Measurements from ENCODE around the gene APBA2. TPM values are rescaled to one million over a fixed set of nuclear protein-coding genes. Genes with fewer than 3 reads are reported as not detected.

APBA2 gene
- total and polyA plus RNA-seq, 2 donors from 2014 or later: 1.0 to 6.1 TPM

- Histone ChIP-seq H3K9ac (ENCODE audit: low read length in 3 of 3) (no peak overlapping the region), H3K4me1 (ENCODE audit: control insufficient read depth in 2 of 3, insufficient read depth in 2 of 3, low read depth in 1 of 3, low read length in 3 of 3) (no peaks in the 10 kb centered on the region), H3K9me3 (ENCODE audit: control insufficient read depth in 2 of 3, insufficient read depth in 1 of 3, low read length in 3 of 3) (no peaks in the 10 kb centered on the region), H3K4me3 (ENCODE audit: low read length in 3 of 3) (no peak overlapping the region), H3K27ac (ENCODE audit: low read depth in 2 of 2, low read length in 2 of 2) (no peak overlapping the region), H3K27me3 (ENCODE audit: control insufficient read depth, insufficient read depth, low read length) (no peaks in the 10 kb centered on the region), H3K36me3 (ENCODE audit: control insufficient read depth in 2 of 3, insufficient read depth in 3 of 3, low read length in 3 of 3) (no peaks in the 10 kb centered on the region)
- TF ChIP-seq, protein P1, sequence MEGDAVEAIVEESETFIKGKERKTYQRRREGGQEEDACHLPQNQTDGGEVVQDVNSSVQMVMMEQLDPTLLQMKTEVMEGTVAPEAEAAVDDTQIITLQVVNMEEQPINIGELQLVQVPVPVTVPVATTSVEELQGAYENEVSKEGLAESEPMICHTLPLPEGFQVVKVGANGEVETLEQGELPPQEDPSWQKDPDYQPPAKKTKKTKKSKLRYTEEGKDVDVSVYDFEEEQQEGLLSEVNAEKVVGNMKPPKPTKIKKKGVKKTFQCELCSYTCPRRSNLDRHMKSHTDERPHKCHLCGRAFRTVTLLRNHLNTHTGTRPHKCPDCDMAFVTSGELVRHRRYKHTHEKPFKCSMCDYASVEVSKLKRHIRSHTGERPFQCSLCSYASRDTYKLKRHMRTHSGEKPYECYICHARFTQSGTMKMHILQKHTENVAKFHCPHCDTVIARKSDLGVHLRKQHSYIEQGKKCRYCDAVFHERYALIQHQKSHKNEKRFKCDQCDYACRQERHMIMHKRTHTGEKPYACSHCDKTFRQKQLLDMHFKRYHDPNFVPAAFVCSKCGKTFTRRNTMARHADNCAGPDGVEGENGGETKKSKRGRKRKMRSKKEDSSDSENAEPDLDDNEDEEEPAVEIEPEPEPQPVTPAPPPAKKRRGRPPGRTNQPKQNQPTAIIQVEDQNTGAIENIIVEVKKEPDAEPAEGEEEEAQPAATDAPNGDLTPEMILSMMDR (IDR thresholded peaks at IDR 0.05; ENCODE audit: borderline replicate concordance, extremely low read depth, insufficient read depth): no peak
- intact Hi-C loops (cut with DNase I): no loop called here
- FAIRE-seq (no peak), DNase-seq (peak in 2 of 5 donors; percentile 51 to 54)
Measured at GRCh38 chr15:28930476-28931291, 44.9 kb downstream of the APBA2 start.

- H3K27me3 ChIP-seq (ENCODE audit: control insufficient read depth, insufficient read depth, low read length): no peaks in the 10 kb centered on the region
- H3K9ac ChIP-seq (ENCODE audit: low read length in 3 of 3): no peak overlapping the region
- H3K27ac ChIP-seq (ENCODE audit: low read depth in 2 of 2, low read length in 2 of 2): no peak overlapping the region
- no peak overlapping the region for H3K4me3 ChIP-seq (ENCODE audit: low read length in 3 of 3)
- H3K9me3 ChIP-seq (ENCODE audit: control insufficient read depth in 2 of 3, insufficient read depth in 1 of 3, low read length in 3 of 3): no peaks in the 10 kb centered on the region
- no peaks in the 10 kb centered on the region for H3K36me3 ChIP-seq (ENCODE audit: control insufficient read depth in 2 of 3, insufficient read depth in 3 of 3, low read length in 3 of 3)
- no peak for FAIRE-seq
- DNase-seq: peak in 1 of 5 donors; percentile 47
- intact Hi-C loops (cut with DNase I): no loop called here
- no peaks in the 10 kb centered on the region for H3K4me1 ChIP-seq (ENCODE audit: control insufficient read depth in 2 of 3, insufficient read depth in 2 of 3, low read depth in 1 of 3, low read length in 3 of 3)
- TF ChIP-seq, protein P1 (IDR thresholded peaks at IDR 0.05; ENCODE audit: borderline replicate concordance, extremely low read depth, insufficient read depth): no peak
Measured at GRCh38 chr15:28931828-28932227, 46.1 kb downstream of the APBA2 start.

DNA sequence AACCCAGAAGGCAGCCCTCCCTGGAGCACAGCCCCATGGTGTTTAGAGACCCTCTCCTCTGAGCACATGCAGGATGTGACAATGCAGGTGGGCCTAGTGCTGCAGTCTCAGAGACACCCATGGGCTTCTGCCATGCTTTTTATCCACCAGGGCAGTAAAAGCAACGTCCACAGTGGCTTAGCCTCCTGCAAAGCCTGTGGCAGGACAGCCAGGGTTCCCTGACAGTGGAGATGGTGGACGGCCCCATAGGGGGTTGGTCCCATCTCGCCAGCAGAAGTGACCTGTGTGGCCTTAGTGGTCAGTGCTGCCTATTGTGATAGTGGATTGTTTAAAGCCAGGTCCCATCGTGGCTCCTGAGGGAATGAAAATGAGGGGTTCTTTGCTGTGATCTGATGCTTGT lies 46.6 kb downstream of the APBA2 start:
- DNase-seq (peak in 1 of 5 donors; percentile 26), FAIRE-seq (no peak)
- H3K27me3 ChIP-seq (ENCODE audit: control insufficient read depth, insufficient read depth, low read length): no peaks in the 10 kb centered on the region
- H3K4me3 ChIP-seq (ENCODE audit: low read length in 3 of 3): no peak overlapping the region
- H3K4me1 ChIP-seq (ENCODE audit: control insufficient read depth in 2 of 3, insufficient read depth in 2 of 3, low read depth in 1 of 3, low read length in 3 of 3): no peaks in the 10 kb centered on the region
- H3K27ac ChIP-seq (ENCODE audit: low read depth in 2 of 2, low read length in 2 of 2): no peak overlapping the region
- no peak overlapping the region for H3K9ac ChIP-seq (ENCODE audit: low read length in 3 of 3)
- no peaks in the 10 kb centered on the region for H3K36me3 ChIP-seq (ENCODE audit: control insufficient read depth in 2 of 3, insufficient read depth in 3 of 3, low read length in 3 of 3)
- intact Hi-C loops (cut with DNase I): no loop called here
- TF ChIP-seq, protein P1 (IDR thresholded peaks at IDR 0.05; ENCODE audit: borderline replicate concordance, extremely low read depth, insufficient read depth): no peak
- H3K9me3 ChIP-seq (ENCODE audit: control insufficient read depth in 2 of 3, insufficient read depth in 1 of 3, low read length in 3 of 3): no peaks in the 10 kb centered on the region
